SH-SY5Y (cell line): ENCODE results near the gene TUBG1.

ENCODE experiments used
- GATA2 ChIP-seq: IDR thresholded peaks from 2 replicates; pipeline ENCODE4 v1.6.1; 2011; ENCODE audit warnings: mild to moderate bottlenecking, low read depth, low read length
- GATA3 ChIP-seq: IDR thresholded peaks from 2 replicates; pipeline ENCODE4 v1.6.1; 2011; ENCODE audit warnings: low read depth, mild to moderate bottlenecking, low read length, moderate library complexity

DNA sequence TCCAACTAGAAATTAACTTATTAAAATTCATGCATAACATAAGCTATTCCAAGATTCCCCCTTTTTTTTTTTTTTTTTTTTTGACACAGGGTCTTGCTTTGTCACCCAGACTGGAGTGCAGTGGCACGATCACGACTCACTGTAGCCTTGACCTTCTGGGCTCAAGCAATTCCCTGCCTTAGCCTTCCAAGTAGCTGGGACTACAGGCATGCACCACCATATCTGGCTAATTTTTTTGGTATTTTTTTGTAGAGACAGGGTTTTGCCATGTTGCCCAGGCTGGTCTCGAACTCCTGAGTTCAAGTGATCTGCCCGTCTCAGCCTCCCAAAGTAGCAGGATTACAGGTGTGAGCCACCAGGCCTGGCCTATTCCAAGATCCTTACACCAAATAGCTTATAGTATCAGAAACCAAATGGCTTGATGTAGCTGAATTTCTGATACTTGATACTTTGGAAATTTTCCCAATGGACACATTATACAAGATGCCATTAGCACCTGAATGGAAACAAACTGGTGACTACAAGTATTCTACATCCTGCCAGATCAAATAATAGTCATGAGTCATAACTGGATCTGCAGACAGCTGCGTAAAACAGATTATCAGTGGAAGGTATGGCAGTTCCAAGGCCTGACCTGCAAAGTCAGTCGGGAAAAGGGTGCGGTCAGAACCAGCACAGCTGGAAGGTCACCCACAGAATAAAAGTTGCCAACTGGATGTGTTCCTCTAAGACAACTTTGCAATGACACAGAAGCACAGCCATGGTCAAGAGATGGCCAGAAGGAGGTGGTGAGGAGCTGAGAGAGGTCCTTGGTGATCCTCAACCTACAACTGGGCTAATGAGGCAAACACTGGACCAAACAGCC lies 14.5 kb downstream of the TUBG1 start:
- TF ChIP-seq GATA2 = no peak
- no peak for TF ChIP-seq GATA3
